ENCODE results near the gene ADARB2. TPM values are rescaled to one million over a fixed set of nuclear protein-coding genes. Genes with fewer than 3 reads are reported as not detected.

Gene ADARB2
- total RNA-seq, 2 experiments from 2014 or later: 0.17 to 0.30 TPM

DNA sequence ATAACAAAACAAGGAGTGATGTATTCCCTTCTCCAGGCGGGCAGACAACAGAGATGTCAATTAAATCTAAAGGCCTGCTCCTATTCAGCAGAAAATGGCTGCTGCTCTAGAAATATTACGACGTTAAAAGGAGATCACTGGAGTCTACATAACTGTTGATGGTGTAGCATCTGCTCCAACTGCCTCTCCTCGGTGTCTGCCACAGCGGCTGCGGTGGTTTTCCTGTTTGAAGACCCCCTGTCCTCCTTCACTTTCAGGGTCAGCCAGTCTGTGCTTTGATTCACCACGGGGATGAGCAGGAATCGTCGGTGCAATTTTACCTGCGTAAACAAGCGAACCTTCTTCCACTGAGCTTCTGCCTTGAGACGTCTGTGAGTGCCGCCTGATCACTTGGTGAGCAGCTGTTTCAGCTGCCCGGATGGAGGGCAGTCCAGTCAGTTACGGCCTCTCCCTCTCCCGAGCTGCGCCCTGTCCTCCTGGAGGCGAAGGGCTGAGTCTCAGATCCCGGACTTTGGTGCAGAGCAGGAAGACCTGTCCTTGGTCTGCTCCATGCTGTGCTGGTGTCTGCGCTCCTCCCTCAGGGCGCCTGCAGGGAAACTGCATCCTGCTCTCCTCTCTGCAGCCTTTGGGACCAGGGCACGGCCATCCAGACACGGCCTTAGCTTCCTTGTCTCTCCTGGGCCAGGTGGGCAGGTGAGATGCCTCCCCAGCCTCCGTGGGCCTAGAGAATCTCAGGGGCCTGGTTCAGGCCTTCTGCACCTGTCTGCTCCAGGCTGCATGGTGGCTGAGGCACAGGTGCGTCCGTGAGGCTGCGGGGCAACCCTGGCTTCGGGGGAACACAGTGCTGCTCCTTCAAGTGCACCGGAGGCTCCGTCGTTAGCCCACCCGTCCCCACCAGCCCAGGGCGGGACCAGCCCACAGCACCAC, 326.6 kb downstream of the ADARB2 start:
- ChIA-PET POLR2A (no interaction called here), CTCF (no interaction called here)
- no peak overlapping the region for H3K4me3 Mint-ChIP-seq
- no peak for DNase-seq
- no peaks in the 10 kb centered on the region for H3K9me3 Mint-ChIP-seq
- H3K36me3 Mint-ChIP-seq (ENCODE audit: low read depth): no peaks in the 10 kb centered on the region
- peaks cover 8% of the 10 kb centered on the region for H3K27me3 Mint-ChIP-seq
- no peaks in the 10 kb centered on the region for H3K4me1 Mint-ChIP-seq
- no peak overlapping the region for H3K27ac Mint-ChIP-seq

- no peaks in the 10 kb centered on the region for H3K4me1 Mint-ChIP-seq
- no peak overlapping the region for H3K27ac Mint-ChIP-seq
- ChIA-PET CTCF (no interaction called here), POLR2A (no interaction called here)
- H3K36me3 Mint-ChIP-seq (ENCODE audit: low read depth): no peaks in the 10 kb centered on the region
- H3K4me3 Mint-ChIP-seq: no peak overlapping the region
- H3K9me3 Mint-ChIP-seq: no peaks in the 10 kb centered on the region
- no peak for DNase-seq
- H3K27me3 Mint-ChIP-seq: peaks cover 8% of the 10 kb centered on the region
Measured at GRCh38 chr10:1410032-1410431, 327.3 kb downstream of the ADARB2 start.

- no peak for DNase-seq
- Mint-ChIP-seq H3K4me3 (no peak overlapping the region), H3K4me1 (no peaks in the 10 kb centered on the region), H3K36me3 (ENCODE audit: low read depth) (no peaks in the 10 kb centered on the region), H3K27me3 (peaks cover 8% of the 10 kb centered on the region), H3K9me3 (no peaks in the 10 kb centered on the region), H3K27ac (no peak overlapping the region)
- CTCF ChIA-PET: no interaction called here
- POLR2A ChIA-PET: no interaction called here
Measured at GRCh38 chr10:1409392-1409791, 327.9 kb downstream of the ADARB2 start.

GRCh38 chr10:1408651-1409367, 328.5 kb downstream of the ADARB2 start:
- no peak overlapping the region for H3K4me3 Mint-ChIP-seq
- ChIA-PET POLR2A (no interaction called here), CTCF (interaction anchor here (1.0 kb wide), 1 partner anchor 24 kb away, joined by 3 read pairs; no protein-coding TSS in a partner anchor)
- no peaks in the 10 kb centered on the region for H3K9me3 Mint-ChIP-seq
- no peak overlapping the region for H3K27ac Mint-ChIP-seq
- DNase-seq: no peak
- no peaks in the 10 kb centered on the region for H3K36me3 Mint-ChIP-seq (ENCODE audit: low read depth)
- H3K4me1 Mint-ChIP-seq: no peaks in the 10 kb centered on the region
- peaks cover 8% of the 10 kb centered on the region for H3K27me3 Mint-ChIP-seq

GRCh38 chr10:1406967-1407945, 330.1 kb downstream of the ADARB2 start:
- Mint-ChIP-seq H3K4me3 (no peak overlapping the region), H3K36me3 (ENCODE audit: low read depth) (no peaks in the 10 kb centered on the region), H3K27ac (no peak overlapping the region)

DNA sequence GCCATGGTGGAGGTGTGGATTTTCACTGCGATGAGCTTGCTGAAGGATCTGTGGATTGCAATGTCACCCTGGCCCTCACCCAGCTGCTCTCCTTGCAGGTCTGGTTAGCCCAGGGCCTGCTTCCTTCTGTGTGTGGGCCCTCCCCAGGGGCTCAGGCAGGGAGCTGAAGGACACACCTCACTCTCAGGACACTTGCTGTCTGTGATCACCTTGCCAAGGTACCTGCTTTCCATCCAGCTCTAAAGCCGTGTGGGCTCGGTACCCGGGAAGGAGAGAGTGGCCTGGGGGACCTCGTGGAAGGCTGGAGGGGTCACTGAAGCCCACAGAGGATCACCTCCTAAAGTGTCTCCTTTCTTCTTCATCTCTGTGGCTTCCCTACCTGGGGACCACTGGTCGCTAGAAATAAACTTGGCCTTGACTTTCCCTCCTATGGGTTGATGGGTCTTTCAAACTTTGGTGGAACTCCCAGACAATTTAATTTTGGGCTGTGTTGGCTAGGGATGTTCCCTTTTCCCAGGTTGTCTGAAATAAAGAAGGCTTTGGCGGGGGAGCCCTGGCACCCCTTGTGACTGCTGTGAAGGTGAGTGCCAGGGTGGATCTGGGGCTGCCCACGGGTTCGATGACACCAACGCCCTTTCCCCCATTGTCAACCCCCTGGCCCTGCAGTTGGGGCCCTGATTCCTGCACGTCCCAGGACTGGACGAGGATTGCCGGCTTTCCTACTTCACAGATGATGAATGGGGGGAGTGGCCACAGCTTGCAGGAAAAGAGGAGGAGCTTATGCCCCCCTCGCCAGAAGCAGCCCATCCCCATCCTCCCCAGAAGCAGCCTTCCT, 331.0 kb downstream of the ADARB2 start:
- H3K4me3 Mint-ChIP-seq: no peak overlapping the region
- H3K9me3 Mint-ChIP-seq: no peaks in the 10 kb centered on the region
- no peaks in the 10 kb centered on the region for H3K4me1 Mint-ChIP-seq
- DNase-seq: no peak
- H3K27me3 Mint-ChIP-seq: no peaks in the 10 kb centered on the region
- POLR2A ChIA-PET: no interaction called here
- no peak overlapping the region for H3K27ac Mint-ChIP-seq
- CTCF ChIA-PET: no interaction called here
- no peaks in the 10 kb centered on the region for H3K36me3 Mint-ChIP-seq (ENCODE audit: low read depth)

More at GRCh38 chr10:1406967-1407945, 330.1 kb downstream of the ADARB2 start:
- no peaks in the 10 kb centered on the region for H3K4me1 Mint-ChIP-seq
- ChIA-PET CTCF (no interaction called here), POLR2A (no interaction called here)
- no peaks in the 10 kb centered on the region for H3K27me3 Mint-ChIP-seq
- no peaks in the 10 kb centered on the region for H3K9me3 Mint-ChIP-seq
- no peak for DNase-seq

GRCh38 chr10:1404323-1405260, 332.7 kb downstream of the ADARB2 start:
- Mint-ChIP-seq H3K4me3 (no peak overlapping the region), H3K4me1 (no peaks in the 10 kb centered on the region), H3K27me3 (no peaks in the 10 kb centered on the region), H3K27ac (no peak overlapping the region), H3K36me3 (ENCODE audit: low read depth) (no peaks in the 10 kb centered on the region), H3K9me3 (no peaks in the 10 kb centered on the region)
- CTCF ChIA-PET: no interaction called here
- DNase-seq: no peak
- POLR2A ChIA-PET: no interaction called here

DNA sequence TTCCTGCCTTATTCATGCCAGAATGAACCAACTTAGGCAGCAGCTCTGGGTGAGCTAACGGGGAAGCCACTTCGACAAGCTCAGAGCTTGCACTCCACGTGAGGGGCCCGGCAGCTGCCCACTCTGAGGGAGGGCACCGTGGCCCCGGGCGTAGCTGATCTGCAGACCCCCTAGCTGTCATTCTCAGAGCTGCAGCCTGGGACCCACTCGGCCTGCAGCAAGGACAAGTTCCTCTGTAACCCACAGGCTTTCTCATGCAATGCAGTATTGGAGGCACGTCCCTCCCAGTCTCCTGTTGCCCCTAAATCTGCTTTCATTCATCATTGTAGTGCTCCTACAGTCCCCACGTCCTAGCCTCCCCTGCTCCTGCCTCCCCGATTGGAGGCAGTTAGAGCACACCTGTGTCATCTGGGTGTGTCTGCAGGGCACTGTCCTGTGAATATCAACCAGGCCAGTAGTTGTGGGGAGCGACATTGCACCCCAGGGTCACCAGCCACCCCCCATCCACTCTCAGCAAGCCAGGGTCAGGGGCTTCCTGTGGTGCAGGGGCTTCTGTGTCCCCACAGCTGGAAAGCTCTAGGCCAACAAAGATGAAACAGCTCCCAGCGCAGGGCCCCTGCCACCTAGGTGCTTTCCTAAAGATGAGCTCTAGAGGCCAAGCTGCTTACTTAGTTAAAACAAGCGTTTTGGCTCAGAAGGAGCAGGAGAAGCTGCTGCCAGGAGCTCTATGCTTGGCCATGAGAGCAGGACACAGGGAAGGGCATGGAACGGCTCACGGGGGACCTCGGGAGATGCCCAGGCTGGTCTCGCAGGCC, 333.6 kb downstream of the ADARB2 start:
- Mint-ChIP-seq H3K9me3 (no peaks in the 10 kb centered on the region), H3K4me1 (no peaks in the 10 kb centered on the region), H3K27ac (no peak overlapping the region), H3K4me3 (no peak overlapping the region), H3K27me3 (no peaks in the 10 kb centered on the region), H3K36me3 (ENCODE audit: low read depth) (no peaks in the 10 kb centered on the region)
- DNase-seq: no peak
- POLR2A ChIA-PET: no interaction called here
- CTCF ChIA-PET: no interaction called here

- Mint-ChIP-seq H3K36me3 (ENCODE audit: low read depth) (no peaks in the 10 kb centered on the region), H3K9me3 (no peaks in the 10 kb centered on the region), H3K4me1 (no peaks in the 10 kb centered on the region), H3K27ac (no peak overlapping the region), H3K4me3 (no peak overlapping the region), H3K27me3 (no peaks in the 10 kb centered on the region)
- POLR2A ChIA-PET: no interaction called here
- DNase-seq: no peak
- CTCF ChIA-PET: no interaction called here
Measured at GRCh38 chr10:1402816-1403507, 334.4 kb downstream of the ADARB2 start.

DNA sequence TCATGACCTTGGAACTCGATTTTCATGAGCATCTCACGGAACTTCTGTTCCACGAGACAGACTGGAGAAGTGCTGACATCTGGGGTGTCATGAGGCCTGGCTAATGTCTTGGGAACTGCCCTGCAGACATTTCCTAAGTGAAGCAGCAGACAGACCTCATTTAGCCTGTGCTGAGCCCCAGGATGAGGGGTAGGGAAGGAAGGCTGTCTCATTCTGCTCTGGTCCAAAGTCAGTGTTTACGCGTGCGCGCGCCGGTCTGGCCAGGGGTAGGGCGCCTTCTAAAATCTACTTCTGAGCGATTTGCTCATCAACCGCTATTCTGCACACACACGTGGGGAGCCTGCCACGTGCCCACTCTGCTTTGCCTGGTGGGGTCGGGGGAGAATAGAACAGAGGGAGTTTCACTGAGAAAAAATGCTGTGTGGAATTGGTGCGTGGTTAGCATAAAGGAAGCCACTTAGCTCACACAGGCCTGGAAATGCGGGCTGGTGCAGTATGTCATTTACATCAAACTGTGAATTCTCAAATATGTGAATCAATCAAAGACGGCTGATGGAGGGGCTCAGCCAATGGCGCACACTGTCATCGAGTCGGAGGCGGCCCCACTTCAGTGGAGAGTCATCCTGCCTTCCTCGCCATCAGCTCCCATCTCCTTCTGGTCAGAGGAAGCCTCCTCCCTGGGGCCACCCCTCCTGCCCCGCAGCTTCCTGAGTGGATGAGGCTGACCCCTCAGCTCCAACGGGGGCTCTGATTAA, 335.1 kb downstream of the ADARB2 start:
- no peak for DNase-seq
- Mint-ChIP-seq H3K27ac (no peak overlapping the region), H3K4me1 (no peaks in the 10 kb centered on the region), H3K36me3 (ENCODE audit: low read depth) (no peaks in the 10 kb centered on the region), H3K4me3 (no peak overlapping the region), H3K9me3 (no peaks in the 10 kb centered on the region), H3K27me3 (no peaks in the 10 kb centered on the region)
- ChIA-PET CTCF (no interaction called here), POLR2A (no interaction called here)

Measured in activated CD4-positive, alpha-beta T cell treated with anti-CD3 and anti-CD28 coated beads, Interleukin-2, amount 10 ng/mL, durations not matched to agents 7 days and 5 days (primary cell).